HCT116 (cell line): ENCODE data around the gene AGAP1.

Experiments used
- EZH2 ChIP-seq: fragments of 200-600 bp; sonication (generic); IDR thresholded peaks from 2 replicates; pipeline ENCODE4 v1.6.1; 2017; ENCODE audit warnings: antibody characterized with exemption, mixed run types
- POLR2A ChIP-seq: IDR thresholded peaks from 2 replicates; pipeline ENCODE4 v1.7.0; 2011; ENCODE audit warnings: borderline replicate concordance; ENCODE audit not compliant: insufficient read depth, insufficient read length; ENCODE audit errors: extremely low read depth
- RAD21 ChIP-seq: IDR thresholded peaks from 2 replicates; pipeline ENCODE4 v1.6.1; 2012; ENCODE audit warnings: low read depth, mild to moderate bottlenecking
- SIN3A ChIP-seq: IDR thresholded peaks from 2 replicates; pipeline ENCODE4 v1.6.1; 2012; ENCODE audit warnings: low read depth
- YY1 ChIP-seq: IDR thresholded peaks from 2 replicates; pipeline ENCODE4 v1.6.1; 2011; ENCODE audit warnings: low read length, low read depth, moderate library complexity, mild to moderate bottlenecking; ENCODE audit not compliant: insufficient replicate concordance; ENCODE audit errors: extremely low read depth
- TF ChIP-seq, protein P1 (sequence below), 3 experiments: fragments of 200-600 bp in 1 of 3; sonication (generic) in 1 of 3; IDR thresholded peaks in 2 of 3; conservative IDR thresholded peaks in 1 of 3; 2 replicates each; pipeline ENCODE4 v1.5.1; 2012 to 2017; ENCODE audit warnings: low read depth in 2 of 3, low read length in 2 of 3, antibody characterized with exemption in 1 of 3, borderline replicate concordance in 1 of 3, control low read depth in 1 of 3, mild to moderate bottlenecking in 1 of 3, mixed read lengths in 1 of 3, mixed run types in 1 of 3, moderate library complexity in 1 of 3; ENCODE audit not compliant: insufficient read depth in 1 of 3

DNA sequence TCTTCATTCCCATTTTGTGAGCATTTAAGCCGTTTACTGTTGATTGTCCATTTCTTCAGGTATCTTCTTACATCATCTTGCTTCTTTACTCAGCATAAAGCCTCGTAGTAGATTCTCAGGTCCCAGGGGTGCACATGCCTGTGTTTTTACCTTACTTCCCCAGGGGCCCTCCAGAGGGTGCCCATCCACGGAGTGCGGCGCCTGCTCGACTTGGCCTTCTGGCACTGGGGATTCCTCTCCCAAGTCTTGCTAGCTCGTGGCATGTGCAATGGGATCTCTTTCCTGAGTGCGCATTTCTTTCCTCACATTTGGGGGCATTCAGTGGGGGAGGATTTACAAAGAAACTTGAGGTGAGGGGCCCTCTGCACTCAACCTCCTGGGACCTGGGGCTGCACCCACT, 148.1 kb downstream of the AGAP1 start:
- TF ChIP-seq, protein P1, sequence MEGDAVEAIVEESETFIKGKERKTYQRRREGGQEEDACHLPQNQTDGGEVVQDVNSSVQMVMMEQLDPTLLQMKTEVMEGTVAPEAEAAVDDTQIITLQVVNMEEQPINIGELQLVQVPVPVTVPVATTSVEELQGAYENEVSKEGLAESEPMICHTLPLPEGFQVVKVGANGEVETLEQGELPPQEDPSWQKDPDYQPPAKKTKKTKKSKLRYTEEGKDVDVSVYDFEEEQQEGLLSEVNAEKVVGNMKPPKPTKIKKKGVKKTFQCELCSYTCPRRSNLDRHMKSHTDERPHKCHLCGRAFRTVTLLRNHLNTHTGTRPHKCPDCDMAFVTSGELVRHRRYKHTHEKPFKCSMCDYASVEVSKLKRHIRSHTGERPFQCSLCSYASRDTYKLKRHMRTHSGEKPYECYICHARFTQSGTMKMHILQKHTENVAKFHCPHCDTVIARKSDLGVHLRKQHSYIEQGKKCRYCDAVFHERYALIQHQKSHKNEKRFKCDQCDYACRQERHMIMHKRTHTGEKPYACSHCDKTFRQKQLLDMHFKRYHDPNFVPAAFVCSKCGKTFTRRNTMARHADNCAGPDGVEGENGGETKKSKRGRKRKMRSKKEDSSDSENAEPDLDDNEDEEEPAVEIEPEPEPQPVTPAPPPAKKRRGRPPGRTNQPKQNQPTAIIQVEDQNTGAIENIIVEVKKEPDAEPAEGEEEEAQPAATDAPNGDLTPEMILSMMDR (IDR thresholded peaks at IDR 0.05 in 2 of 3, conservative IDR thresholded peaks at IDR 0.05 in 1 of 3; ENCODE audit: borderline replicate concordance in 1 of 3, insufficient read depth in 1 of 3, low read depth in 2 of 3, low read length in 2 of 3) = no peak
- TF ChIP-seq POLR2A (no peak), RAD21 (no peak), EZH2 (no peak), YY1 (no peak), SIN3A (no peak)
